Activated CD8-positive, alpha-beta memory T cell treated with anti-CD3 and anti-CD28 coated beads, Interleukin-2, amount 50 U/mL, for 1 hour (primary cell): ENCODE results near the gene SMOC2.
"Not testable (repeated sequence)": the region's sequence is repeated elsewhere in the genome, so short reads cannot be mapped to it uniquely, and the experiment has no call there.

Experiments used
- DNase-seq: peaks from one replicate; pipeline ENCODE4 v3.0.0-alpha.2; 2020; ENCODE audit errors: extremely low read depth

SMOC2 gene

GRCh38 chr6:168538892-168539811 lies 98.2 kb downstream of the SMOC2 start:
- no peak for DNase-seq

- no peak for DNase-seq
These were observed 99.8 kb downstream of the SMOC2 start for GRCh38 chr6:168540713-168541291.

GRCh38 chr6:168541307-168541706 lies 100.3 kb downstream of the SMOC2 start:
- DNase-seq: no peak

GRCh38 chr6:168542301-168542700 lies 101.3 kb downstream of the SMOC2 start:
- no peak for DNase-seq

GRCh38 chr6:168545428-168545827 lies 104.4 kb downstream of the SMOC2 start:
- no peak for DNase-seq

GRCh38 chr6:168546151-168546550 lies 105.2 kb downstream of the SMOC2 start:
- no peak for DNase-seq

- DNase-seq: no peak
These were observed 105.7 kb downstream of the SMOC2 start for GRCh38 chr6:168546730-168547129.

GRCh38 chr6:168550326-168550725 lies 109.3 kb downstream of the SMOC2 start:
- no peak for DNase-seq

GRCh38 chr6:168554472-168554871 lies 113.5 kb downstream of the SMOC2 start:
- no peak for DNase-seq

GRCh38 chr6:168554898-168555617 lies 114.1 kb downstream of the SMOC2 start:
- no peak for DNase-seq

- DNase-seq: no peak
These were observed 114.8 kb downstream of the SMOC2 start for GRCh38 chr6:168555618-168556273.

GRCh38 chr6:168557512-168557911 lies 116.5 kb downstream of the SMOC2 start:
- no peak for DNase-seq

GRCh38 chr6:168558686-168559085 lies 117.7 kb downstream of the SMOC2 start:
- no peak for DNase-seq

GRCh38 chr6:168559574-168560098 lies 118.7 kb downstream of the SMOC2 start:
- no peak for DNase-seq

- DNase-seq: no peak
These were observed 119.1 kb downstream of the SMOC2 start for GRCh38 chr6:168560126-168560525.

GRCh38 chr6:168562576-168563151 lies 121.7 kb downstream of the SMOC2 start:
- DNase-seq: no peak

GRCh38 chr6:168563656-168564055 lies 122.7 kb downstream of the SMOC2 start:
- no peak for DNase-seq

- no peak for DNase-seq
These were observed 124.1 kb downstream of the SMOC2 start for GRCh38 chr6:168565112-168565511.

GRCh38 chr6:168570211-168570610 lies 129.2 kb downstream of the SMOC2 start:
- no peak for DNase-seq

GRCh38 chr6:168571268-168571667 lies 130.3 kb downstream of the SMOC2 start:
- DNase-seq: no peak

GRCh38 chr6:168573276-168573835 lies 132.4 kb downstream of the SMOC2 start:
- not testable (repeated sequence) for DNase-seq
